HEK293T (cell line): ENCODE results near the gene PRKCH.

Source experiments
- CTCF ChIA-PET: fragments of 350-600 bp; formaldehyde crosslinking; extraction: SDS; loops from one replicate; lab custom pipeline; 2021; ENCODE audit warnings: antibody characterized with exemption, inconsistent platforms; lab: Yijun Ruan, JAX
- POLR2A ChIA-PET: fragments of 350-600 bp; formaldehyde crosslinking; extraction: SDS; loops from one replicate; lab custom pipeline; 2020; ENCODE audit warnings: antibody characterized with exemption, inconsistent platforms; lab: Yijun Ruan, JAX
- DNase-seq: peaks from one replicate; pipeline ENCODE4 v3.0.0; 2012; ENCODE audit warnings: mixed read lengths; ENCODE audit errors: extremely low spot score
- ARNT ChIP-seq: fragments of 450-650 bp; IDR thresholded peaks from 2 replicates; pipeline ENCODE4 v1.6.1; 2017; ENCODE audit warnings: mild to moderate bottlenecking
- BHLHE40 ChIP-seq: fragments of 450-650 bp; IDR thresholded peaks from 2 replicates; pipeline ENCODE4 v1.6.1; 2016; ENCODE audit warnings: mild to moderate bottlenecking, moderate library complexity, borderline replicate concordance
- CTBP1 ChIP-seq: fragments of 450-650 bp; IDR thresholded peaks from 2 replicates; pipeline ENCODE4 v1.6.1; 2016; ENCODE audit warnings: borderline replicate concordance
- ELF4 ChIP-seq: fragments of 450-650 bp; IDR thresholded peaks from 2 replicates; pipeline ENCODE4 v1.6.1; 2017; ENCODE audit warnings: antibody characterized with exemption
- FOXA1 ChIP-seq: fragments of 450-650 bp; IDR thresholded peaks from 2 replicates; pipeline ENCODE4 v1.6.1; 2016; ENCODE audit warnings: mild to moderate bottlenecking
- FOXK2 ChIP-seq: fragments of 450-650 bp; IDR thresholded peaks from 2 replicates; pipeline ENCODE4 v1.6.1; 2016; ENCODE audit warnings: mild to moderate bottlenecking
- FOXM1 ChIP-seq: fragments of 450-650 bp; IDR thresholded peaks from 2 replicates; pipeline ENCODE4 v1.6.1; 2017; ENCODE audit warnings: mild to moderate bottlenecking, borderline replicate concordance
- HDGF ChIP-seq: fragments of 450-650 bp; IDR thresholded peaks from 2 replicates; pipeline ENCODE4 v1.6.1; 2017; ENCODE audit warnings: antibody characterized with exemption, borderline replicate concordance
- L3MBTL2 ChIP-seq: fragments of 450-650 bp; conservative IDR thresholded peaks from 2 replicates; pipeline ENCODE4 v1.6.1; 2016; ENCODE audit warnings: mild to moderate bottlenecking
- LEF1 ChIP-seq: fragments of 450-650 bp; IDR thresholded peaks from 2 replicates; pipeline ENCODE4 v1.6.1; 2017; ENCODE audit warnings: mild to moderate bottlenecking, borderline replicate concordance
- NFRKB ChIP-seq: fragments of 450-650 bp; IDR thresholded peaks from 2 replicates; pipeline ENCODE4 v1.6.1; 2016; ENCODE audit warnings: mild to moderate bottlenecking, moderate library complexity
- PKNOX1 ChIP-seq: fragments of 450-650 bp; IDR thresholded peaks from 2 replicates; pipeline ENCODE4 v1.6.1; 2016
- SP1 ChIP-seq: fragments of 450-650 bp; IDR thresholded peaks from 2 replicates; pipeline ENCODE4 v1.6.1; 2017
- SUZ12 ChIP-seq: fragments of 450-650 bp; IDR thresholded peaks from 2 replicates; pipeline ENCODE4 v1.6.1; 2016; ENCODE audit warnings: mild to moderate bottlenecking
- TARDBP ChIP-seq: fragments of 450-650 bp; IDR thresholded peaks from 2 replicates; pipeline ENCODE4 v1.6.1; 2016
- ZNF384 ChIP-seq: fragments of 450-650 bp; IDR thresholded peaks from 2 replicates; pipeline ENCODE4 v1.6.1; 2016

The PRKCH gene

GRCh38 chr14:61555056-61555838 lies 233.9 kb downstream of the PRKCH start:
- CTCF ChIA-PET, result no interaction called here
- DNase-seq, result no peak
- POLR2A ChIA-PET, result no interaction called here

GRCh38 chr14:61556455-61556854 lies 235.1 kb downstream of the PRKCH start:
- ChIA-PET POLR2A (no interaction called here), CTCF (no interaction called here)
- no peak for DNase-seq
- TF ChIP-seq FOXK2, result no peak
- TF ChIP-seq ZNF384, result no peak
- no peak for TF ChIP-seq SUZ12

More at GRCh38 chr14:61555056-61555838, 233.9 kb downstream of the PRKCH start:
- TF ChIP-seq TARDBP (no peak), ARNT (no peak), FOXM1 (no peak), L3MBTL2 (no peak), SUZ12 (no peak), ELF4 (no peak), LEF1 (no peak)

GRCh38 chr14:61557262-61557661 lies 235.9 kb downstream of the PRKCH start:
- ChIA-PET POLR2A (no interaction called here), CTCF (no interaction called here)
- TF ChIP-seq FOXK2, result no peak
- no peak for TF ChIP-seq FOXM1
- no peak for TF ChIP-seq ELF4
- no peak for TF ChIP-seq L3MBTL2
- TF ChIP-seq TARDBP, result no peak
- no peak for TF ChIP-seq PKNOX1
- no peak for DNase-seq

GRCh38 chr14:61557854-61558253 lies 236.5 kb downstream of the PRKCH start:
- DNase-seq, result no peak
- ChIA-PET CTCF (no interaction called here), POLR2A (no interaction called here)
- TF ChIP-seq FOXA1, result no peak
- TF ChIP-seq BHLHE40, result no peak
- no peak for TF ChIP-seq FOXK2
- no peak for TF ChIP-seq TARDBP
- TF ChIP-seq SP1, result no peak
- TF ChIP-seq SUZ12, result no peak
- no peak for TF ChIP-seq ZNF384
- TF ChIP-seq ARNT, result no peak
- no peak for TF ChIP-seq FOXM1
- no peak for TF ChIP-seq HDGF

GRCh38 chr14:61558271-61558670 lies 236.9 kb downstream of the PRKCH start:
- peak; percentile 36 for DNase-seq
- peak; percentile 39; the same call in 1 of the 2 replicates for TF ChIP-seq CTBP1
- no peak for TF ChIP-seq FOXA1
- TF ChIP-seq TARDBP, result no peak
- TF ChIP-seq PKNOX1, result 0 out of 2 replicates have a peak, but pooled peaks have one; percentile 11
- no peak for TF ChIP-seq SP1
- TF ChIP-seq LEF1, result no peak
- POLR2A ChIA-PET, result no interaction called here
- CTCF ChIA-PET, result no interaction called here

- DNase-seq, result peak; percentile 81
- TF ChIP-seq PKNOX1, result 0 out of 2 replicates have a peak, but pooled peaks have one; percentile 7
- no peak for TF ChIP-seq SUZ12
- ChIA-PET CTCF (interaction anchor here (0.6 to 1.7 kb wide), 6 partner anchors 11 to 99 kb away, joined by 3 to 5 read pairs (median 4); no protein-coding TSS in a partner anchor), POLR2A (interaction anchor here (1.0 kb wide), 2 partner anchors 13 to 135 kb away, joined by 3 to 4 read pairs; partner anchors contain the start of gene HIF1A)
Observed at GRCh38 chr14:61559641-61560201, 238.3 kb downstream of the PRKCH start.

GRCh38 chr14:61560323-61560722 lies 238.9 kb downstream of the PRKCH start:
- TF ChIP-seq FOXM1 (no peak), TARDBP (no peak), NFRKB (no peak), SP1 (no peak), ZNF384 (no peak), L3MBTL2 (no peak)
- ChIA-PET POLR2A (interaction anchor here (1.0 kb wide), 2 partner anchors 13 to 135 kb away, joined by 3 to 4 read pairs; partner anchors contain the start of gene HIF1A), CTCF (interaction anchor here (0.7 to 1.7 kb wide), 4 partner anchors 8 to 40 kb away, joined by 3 to 4 read pairs (median 3); no protein-coding TSS in a partner anchor)
- DNase-seq, result no peak
